ENCODE measurements around the gene KCNK4. TPM values are rescaled to one million over a fixed set of nuclear protein-coding genes. Genes with fewer than 3 reads are reported as not detected.

Gene KCNK4
- total and polyA plus RNA-seq, 11 donors, result not detected

DNA sequence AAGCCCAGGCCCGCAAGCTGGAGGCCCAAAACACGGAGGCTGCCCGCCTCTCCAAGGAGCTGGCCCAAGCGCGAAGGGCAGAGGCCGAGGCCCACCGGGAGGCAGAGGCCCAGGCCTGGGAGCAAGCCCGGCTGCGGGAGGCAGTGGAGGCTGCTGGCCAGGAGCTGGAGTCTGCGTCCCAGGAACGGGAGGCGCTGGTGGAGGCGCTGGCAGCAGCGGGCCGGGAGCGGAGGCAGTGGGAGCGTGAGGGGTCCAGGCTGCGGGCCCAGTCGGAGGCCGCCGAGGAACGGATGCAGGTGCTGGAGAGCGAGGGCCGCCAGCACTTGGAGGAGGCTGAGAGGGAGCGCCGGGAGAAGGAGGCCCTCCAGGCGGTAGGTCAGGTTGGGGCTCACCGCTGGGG, 53.7 kb downstream of the KCNK4 start:
- intact Hi-C loops (cut with DNase I), result no loop called here
- peaks cover 0 to 19% (median 8%) of the 10 kb centered on the region in 12 donors for H3K4me1 ChIP-seq
- H3K27ac ChIP-seq, result no peak overlapping the region
- WGBS, 4 donors, result 94 to 96% (median 95%) methylated on average over 27 to 28 of the region's 28 CpGs
- no peaks in the 10 kb centered on the region for H3K9me3 ChIP-seq
- H3K27me3 ChIP-seq, result peaks cover 0 to 15% (median 0%) of the 10 kb centered on the region in 9 donors
- peaks cover 0 to 19% (median 0%) of the 10 kb centered on the region in 9 donors for H3K36me3 ChIP-seq
- TF ChIP-seq CTCF (IDR thresholded peaks at IDR 0.05) (no peak), POLR2A (IDR thresholded peaks at IDR 0.05) (no peak)
- ATAC-seq (no peak), DNase-seq (no peak)
- H3K4me3 ChIP-seq, result no peak overlapping the region

DNA sequence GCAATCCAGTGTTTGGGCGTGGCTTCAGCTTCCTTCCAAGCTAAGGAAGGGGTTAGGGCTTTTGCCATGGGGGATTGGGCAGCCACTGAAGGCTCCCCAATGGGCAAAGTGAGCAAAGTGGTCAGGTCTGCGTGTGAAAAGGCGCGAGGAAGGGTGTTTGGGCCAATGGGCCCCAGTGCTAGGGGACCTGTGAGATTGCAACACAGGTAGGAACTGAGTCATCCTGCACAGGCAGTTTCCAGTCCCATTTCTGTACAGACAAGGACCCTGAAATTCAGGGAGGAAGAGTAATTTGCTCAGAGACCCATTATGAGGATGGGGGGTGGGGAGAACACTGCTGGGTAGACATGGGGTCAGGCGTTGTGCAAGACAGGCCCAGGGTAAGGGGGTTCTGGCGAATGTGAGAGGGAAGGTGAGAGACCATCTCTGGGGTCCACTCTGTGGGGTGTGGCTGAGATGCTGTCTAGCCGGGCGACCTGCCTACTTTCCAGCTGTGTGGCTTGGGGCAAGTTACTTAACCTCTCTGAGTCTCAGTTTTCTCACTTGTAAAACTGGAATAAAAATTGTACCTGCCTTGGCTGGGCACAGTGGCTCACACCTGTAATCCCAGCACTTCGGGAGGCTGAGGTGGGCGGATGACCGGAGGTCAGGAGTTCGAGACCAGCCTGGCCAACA, 56.2 kb downstream of the KCNK4 start:
- no peak for TF ChIP-seq POLR2A (IDR thresholded peaks at IDR 0.05)
- Histone ChIP-seq H3K4me3 (no peak overlapping the region), H3K9me3 (no peaks in the 10 kb centered on the region), H3K4me1 (peaks cover 0 to 11% (median 2%) of the 10 kb centered on the region in 12 donors), H3K27ac (no peak overlapping the region), H3K27me3 (no peaks in the 10 kb centered on the region), H3K36me3 (peaks cover 0 to 19% (median 0%) of the 10 kb centered on the region in 9 donors)
- WGBS, 4 donors, result 89 to 90% (median 89%) methylated on average over 12 of the region's 12 CpGs
- DNase-seq (no peak), ATAC-seq (no peak)
- intact Hi-C loops (cut with DNase I), result no loop called here

DNA sequence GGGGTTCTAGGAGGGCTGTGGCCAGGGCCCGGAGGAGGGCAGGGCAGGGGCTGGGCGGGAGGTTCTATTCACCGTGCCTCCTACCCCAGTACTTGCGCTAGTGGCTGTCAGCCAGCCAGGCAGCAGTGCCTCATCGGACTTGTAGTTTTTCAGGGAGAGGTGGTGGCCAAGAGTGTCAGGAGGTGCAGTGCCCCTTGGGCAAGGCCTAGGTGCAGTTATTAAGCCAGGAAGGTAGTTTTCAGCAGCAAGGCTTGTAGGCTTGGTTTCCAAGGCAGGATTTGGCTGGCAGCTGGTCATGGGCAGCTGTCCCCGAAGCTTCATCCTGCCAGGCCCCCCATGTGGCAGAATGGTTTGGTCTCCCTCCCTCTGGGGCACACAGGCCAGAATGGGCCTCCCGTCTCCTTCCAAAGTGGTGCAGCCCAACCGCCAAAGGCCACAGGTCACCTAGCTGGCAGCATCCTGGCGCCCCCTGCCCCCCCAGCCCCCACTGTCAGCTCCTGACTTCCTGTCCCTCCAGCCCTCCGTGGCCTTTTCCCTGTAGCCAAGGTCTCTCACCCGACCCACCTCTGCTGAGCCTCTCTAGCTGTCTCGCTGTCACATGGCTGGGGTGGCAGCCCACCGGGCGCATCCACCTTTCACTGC, 57.4 kb downstream of the KCNK4 start:
- DNase-seq, result no peak
- no peak overlapping the region for H3K4me3 ChIP-seq
- TF ChIP-seq POLR2A (IDR thresholded peaks at IDR 0.05) (no peak), CTCF (IDR thresholded peaks at IDR 0.05) (no peak)
- 67 to 77% (median 74%) methylated on average over 11 to 14 of the region's 14 CpGs for WGBS, 4 donors
- H3K27me3 ChIP-seq, result no peaks in the 10 kb centered on the region
- H3K36me3 ChIP-seq, result peaks cover 0 to 21% (median 0%) of the 10 kb centered on the region in 9 donors
- intact Hi-C loops (cut with DNase I), result no loop called here
- no peaks in the 10 kb centered on the region for H3K9me3 ChIP-seq
- no peak for ATAC-seq
- no peak overlapping the region for H3K27ac ChIP-seq
- peaks cover 0 to 6% (median 0%) of the 10 kb centered on the region in 12 donors for H3K4me1 ChIP-seq

- no peak overlapping the region for H3K27ac ChIP-seq
- no peak overlapping the region for H3K4me3 ChIP-seq
- ATAC-seq, result no peak
- 89 to 92% (median 91%) methylated on average over 7 of the region's 7 CpGs for WGBS, 4 donors
- peaks cover 0 to 20% (median 0%) of the 10 kb centered on the region in 9 donors for H3K36me3 ChIP-seq
- TF ChIP-seq CTCF (IDR thresholded peaks at IDR 0.05) (no peak), POLR2A (IDR thresholded peaks at IDR 0.05) (no peak)
- no peak for DNase-seq
- H3K4me1 ChIP-seq, result peaks cover 0 to 6% (median 0%) of the 10 kb centered on the region in 12 donors
- H3K27me3 ChIP-seq, result no peaks in the 10 kb centered on the region
- intact Hi-C loops (cut with DNase I), result no loop called here
- H3K9me3 ChIP-seq, result no peaks in the 10 kb centered on the region
Observed at GRCh38 chr11:64349025-64349387, 57.9 kb downstream of the KCNK4 start.
